H1 (cell line): ENCODE results near the gene HOXC11. TPM values are rescaled to one million over a fixed set of nuclear protein-coding genes. Genes with fewer than 3 reads are reported as not detected.
A peak's percentile ranks its signal among the peaks of the same experiment; 100 is the strongest.

Experiments
- CTCF ChIA-PET: fragments of 300-600 bp; sonication (Branson Sonifier 250); formaldehyde crosslinking; loops from one replicate; lab custom pipeline; 2021; ENCODE audit not compliant: partially characterized antibody; lab: Charles Lee
- POLR2A ChIA-PET: fragments of 300-600 bp; sonication (Branson Sonifier 250); formaldehyde crosslinking; loops from one replicate; lab custom pipeline; 2021; ENCODE audit warnings: inconsistent platforms; ENCODE audit not compliant: partially characterized antibody; lab: Charles Lee
- DNase-seq, 2 experiments: peaks; one replicate each; pipeline versions ENCODE4 v3.0.0 to v3.0.0-alpha.2; 2010 to 2022; ENCODE audit warnings: low spot score in 2 of 2, low read depth in 1 of 2, mixed read lengths in 1 of 2
- FAIRE-seq: peaks from 2 replicates; lab custom pipeline; 2011; peaks lifted over from hg19 to GRCh38; lab: Jason Lieb, UNC
- H2AFZ ChIP-seq: 2 replicates; pipeline ENCODE4 v1.8.1; 2012; ENCODE audit warnings: low read length, inconsistent platforms
- H2AK5ac ChIP-seq: 2 replicates; pipeline ENCODE4 v1.6.1; 2013; ENCODE audit warnings: low read depth, low read length
- H2BK120ac ChIP-seq: replicated peaks from 2 replicates; pipeline ENCODE3; 2013; ENCODE audit warnings: low read depth, low read length, inconsistent platforms
- H2BK12ac ChIP-seq: 2 replicates; pipeline ENCODE4 v1.6.1; 2013; ENCODE audit warnings: low read depth, low read length
- H2BK15ac ChIP-seq: 2 replicates; pipeline ENCODE4 v1.6.1; 2013; ENCODE audit warnings: low read length
- H2BK20ac ChIP-seq: 2 replicates; pipeline ENCODE4 v1.6.1; 2013; ENCODE audit warnings: low read length
- H2BK5ac ChIP-seq: 2 replicates; pipeline ENCODE4 v1.6.1; 2013; ENCODE audit warnings: low read depth, low read length
- H3K14ac ChIP-seq: 2 replicates; pipeline ENCODE4 v1.6.1; 2013; ENCODE audit warnings: inconsistent platforms; ENCODE audit not compliant: insufficient read length
- H3K18ac ChIP-seq: 2 replicates; pipeline ENCODE4 v1.6.1; 2013; ENCODE audit warnings: low read length; ENCODE audit errors: extremely low read depth
- H3K23ac ChIP-seq: 2 replicates; pipeline ENCODE4 v1.6.1; 2013; ENCODE audit warnings: inconsistent platforms; ENCODE audit not compliant: insufficient read length
- H3K23me2 ChIP-seq: 2 replicates; pipeline ENCODE4 v1.6.1; 2013; ENCODE audit warnings: low read depth, low read length
- H3K27ac ChIP-seq: 2 replicates; pipeline ENCODE4 v1.6.1; 2011; ENCODE audit warnings: low read depth, low read length, inconsistent platforms
- H3K27me3 ChIP-seq, 4 experiments: replicated peaks in 1 of 4; 1 replicate in 1 of 4; 2 replicates in 3 of 4; pipeline versions ENCODE4 v1.6.1 to v1.8.1; 2011 to 2013; ENCODE audit warnings: low read length in 3 of 4, mild to moderate bottlenecking in 3 of 4, inconsistent platforms in 2 of 4, mixed read lengths in 2 of 4, moderate library complexity in 1 of 4; ENCODE audit not compliant: control insufficient read depth in 3 of 4, insufficient read depth in 3 of 4; ENCODE audit errors: extremely low read depth in 1 of 4
- H3K36me3 ChIP-seq, 4 experiments: 2 replicates each; pipeline versions ENCODE4 v1.6.1 to v1.8.1; 2011 to 2013; ENCODE audit warnings: mild to moderate bottlenecking in 4 of 4, low read length in 3 of 4, moderate library complexity in 2 of 4, control low read depth in 1 of 4, inconsistent platforms in 1 of 4; ENCODE audit not compliant: insufficient read depth in 4 of 4, control insufficient read depth in 2 of 4
- H3K4ac ChIP-seq: replicated peaks from 2 replicates; pipeline ENCODE3; 2013; ENCODE audit warnings: low read length, low read depth, mixed read lengths, inconsistent platforms; ENCODE audit not compliant: insufficient read length
- H3K4me1 ChIP-seq, 4 experiments: replicated peaks in 1 of 4; 1 replicate in 1 of 4; 2 replicates in 3 of 4; pipeline versions ENCODE4 v1.6.1 to v1.8.1; 2011 to 2013; ENCODE audit warnings: low read length in 3 of 4, inconsistent platforms in 2 of 4, mixed read lengths in 1 of 4; ENCODE audit not compliant: insufficient read depth in 4 of 4, control insufficient read depth in 3 of 4
- H3K4me2 ChIP-seq, 2 experiments: 2 replicates each; pipeline versions ENCODE4 v1.6.1 to v1.8.1; 2011 to 2013; ENCODE audit warnings: low read depth in 2 of 2, low read length in 2 of 2, control low read depth in 1 of 2, inconsistent platforms in 1 of 2, mild to moderate bottlenecking in 1 of 2; ENCODE audit not compliant: insufficient read depth in 1 of 2
- H3K4me3 ChIP-seq, 4 experiments: fragments of 200-600, 300-600 bp in 1 of 4; sonication (generic), shearing (Covaris generic), sonication (Bioruptor Twin) in 1 of 4; 2 replicates each; pipeline versions ENCODE4 v1.5.1 to v1.8.1; 2011 to 2016; ENCODE audit warnings: low read length in 4 of 4, low read depth in 3 of 4, control low read depth in 2 of 4, inconsistent platforms in 2 of 4, mild to moderate bottlenecking in 2 of 4, mixed read lengths in 1 of 4, moderate library complexity in 1 of 4; ENCODE audit not compliant: insufficient read depth in 2 of 4; ENCODE audit errors: extremely low read depth in 1 of 4
- H3K56ac ChIP-seq: replicated peaks from 2 replicates; pipeline ENCODE3; 2013; ENCODE audit warnings: low read depth, mild to moderate bottlenecking, mixed read lengths, low read length, inconsistent platforms; ENCODE audit not compliant: insufficient read length
- H3K79me1 ChIP-seq: 2 replicates; pipeline ENCODE4 v1.6.1; 2013; ENCODE audit warnings: low read depth, low read length, control low read depth
- H3K79me2 ChIP-seq, 2 experiments: 2 replicates each; pipeline versions ENCODE4 v1.6.1 to v1.8.1; 2012 to 2013; ENCODE audit warnings: low read length in 2 of 2, mild to moderate bottlenecking in 2 of 2, inconsistent platforms in 1 of 2; ENCODE audit not compliant: insufficient read depth in 2 of 2, control insufficient read depth in 1 of 2
- H3K9ac ChIP-seq, 4 experiments: replicated peaks in 1 of 4; 1 replicate in 1 of 4; 2 replicates in 3 of 4; pipeline versions ENCODE4 v1.6.1 to v1.8.1; 2011 to 2013; ENCODE audit warnings: low read depth in 3 of 4, low read length in 3 of 4, control low read depth in 2 of 4, mild to moderate bottlenecking in 2 of 4, moderate library complexity in 2 of 4, inconsistent platforms in 1 of 4; ENCODE audit errors: extremely low read depth in 1 of 4
- H3K9me3 ChIP-seq, 2 experiments: 2 replicates each; pipeline versions ENCODE4 v1.6.1 to v1.8.1; 2012 to 2013; ENCODE audit warnings: mild to moderate bottlenecking in 2 of 2, moderate library complexity in 2 of 2, control low read depth in 1 of 2, inconsistent platforms in 1 of 2, low read depth in 1 of 2, low read length in 1 of 2, mixed read lengths in 1 of 2; ENCODE audit not compliant: insufficient read depth in 2 of 2
- H4K20me1 ChIP-seq, 2 experiments: replicated peaks in 1 of 2; 2 replicates each; pipeline versions ENCODE3 to v1.8.1; 2011 to 2013; ENCODE audit warnings: inconsistent platforms in 2 of 2, low read length in 2 of 2, mild to moderate bottlenecking in 1 of 2; ENCODE audit not compliant: insufficient read depth in 2 of 2, control insufficient read depth in 1 of 2
- H4K5ac ChIP-seq: 2 replicates; pipeline ENCODE4 v1.6.1; 2013; ENCODE audit warnings: low read length, low read depth, mixed read lengths, inconsistent platforms; ENCODE audit not compliant: insufficient read length
- H4K8ac ChIP-seq: 2 replicates; pipeline ENCODE4 v1.8.0; 2013; ENCODE audit warnings: mild to moderate bottlenecking, moderate library complexity, low read length, inconsistent platforms; ENCODE audit not compliant: insufficient read depth; ENCODE audit errors: extremely low read depth
- H4K91ac ChIP-seq: replicated peaks from 2 replicates; pipeline ENCODE3; 2013; ENCODE audit warnings: low read length, mixed read lengths, inconsistent platforms; ENCODE audit not compliant: insufficient read length
- CTBP2 ChIP-seq: IDR thresholded peaks from 2 replicates; pipeline ENCODE4 v1.7.0; 2011; ENCODE audit warnings: borderline replicate concordance, mild to moderate bottlenecking, moderate library complexity, mixed read lengths, low read length; ENCODE audit not compliant: insufficient read depth, insufficient read length
- NRF1 ChIP-seq: IDR thresholded peaks from 2 replicates; pipeline ENCODE4 v1.6.1; 2011; ENCODE audit warnings: mild to moderate bottlenecking, low read depth, low read length, improper control_type of control experiment
- RNF2 ChIP-seq: fragments of 200-900, 300-1000 bp; sonication (generic); IDR thresholded peaks from 2 replicates; pipeline ENCODE4 v1.7.1; 2016; ENCODE audit warnings: borderline replicate concordance, low read depth, mild to moderate bottlenecking, antibody characterized with exemption, low read length; ENCODE audit not compliant: poor library complexity, severe bottlenecking; ENCODE audit errors: missing control alignments
- SRF ChIP-seq: IDR thresholded peaks from 2 replicates; pipeline ENCODE4 v1.6.1; 2011; ENCODE audit warnings: mild to moderate bottlenecking, low read depth, low read length, moderate library complexity
- WGBS, 2 experiments: shearing (Covaris generic) in 1 of 2; methylation state at CpG; one replicate each; pipeline versions ENCODE4 v1.1.6 to v1.1.7; 2013 to 2015; ENCODE audit warnings: low lambda C conversion rate in 2 of 2, mixed read lengths in 2 of 2, inconsistent platforms in 1 of 2, low coverage in 1 of 2, missing lambda C conversion rate in 1 of 2; ENCODE audit not compliant: insufficient replicate concordance in 2 of 2, insufficient coverage in 1 of 2, insufficient read length in 1 of 2; ENCODE audit errors: extremely low coverage in 1 of 2, missing lambda C conversion rate in 1 of 2; 5-methylcytosine and 5-hydroxymethylcytosine counted together
- polyA plus RNA-seq, 7 experiments: library from polyadenylated mRNA; depleted of rRNA in 3 of 7; stranded (reverse) in 5 of 7; unstranded in 2 of 7; fragments of >200 nt in 5 of 7; fragments of 200-250 nt in 2 of 7; gene quantifications; 1 replicate in 5 of 7; 2 replicates in 1 of 7; 4 replicates in 1 of 7; pipeline versions ENCODE4 v1.2.1 to v1.2.3, GENCODE V29; 2011 to 2013; ENCODE audit warnings: missing spikeins in 2 of 7, mixed read lengths in 2 of 7
- total RNA-seq: library from RNA; stranded (reverse); fragmentation: NEBNext Ultra II Directional; extraction: Animal tissue kit (Norgen Biotek cat#: 25700); gene quantifications from 2 replicates; pipeline ENCODE4 v1.2.1, GENCODE V29; 2021

Gene HOXC11
- total and polyA plus RNA-seq, 2 of the 8 experiments (the other 6 are each of a cell fraction or from before 2014, with no cell fraction given): not detected

DNA sequence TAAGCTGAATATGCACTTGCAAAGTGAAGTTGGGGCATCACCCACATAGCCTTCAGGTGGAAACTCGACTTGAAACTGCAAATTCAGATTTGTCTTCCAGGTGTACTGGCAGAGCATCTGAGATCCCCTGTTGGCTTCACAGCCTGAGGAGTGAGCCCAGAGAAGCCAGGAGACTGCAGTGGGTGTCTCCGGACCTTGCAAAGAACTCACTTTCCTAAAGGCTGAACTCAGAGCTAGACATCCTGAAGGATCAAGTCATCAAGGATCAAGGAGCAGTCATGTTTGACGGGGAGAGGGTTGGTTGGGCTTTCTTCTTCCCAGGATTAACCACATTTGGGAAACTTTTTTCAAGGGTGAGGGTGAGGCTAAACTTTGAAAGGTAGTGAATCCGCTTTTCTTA lies 43.4 kb upstream of the HOXC11 start:
- Histone ChIP-seq H2BK120ac (no peak overlapping the region), H3K9me3 (no peaks in the 10 kb centered on the region), H4K20me1 (peaks cover 10 to 23% of the 10 kb centered on the region in 2 experiments), H3K4me2 (no peak overlapping the region), H3K79me2 (no peaks in the 10 kb centered on the region), H3K23me2 (no peaks in the 10 kb centered on the region; the same call in 1 of the 2 replicates), H3K4ac (no peak overlapping the region), H4K5ac (no peak overlapping the region), H3K4me3 (no peak overlapping the region), H3K27ac (no peak overlapping the region), H2BK5ac (no peak overlapping the region), H2BK15ac (no peak overlapping the region), H2AFZ (no peak overlapping the region), H3K56ac (no peak overlapping the region), H3K14ac (no peak overlapping the region), H2AK5ac (no peak overlapping the region), H2BK12ac (no peak overlapping the region), H3K36me3 (no peaks in the 10 kb centered on the region), H3K79me1 (no peaks in the 10 kb centered on the region), H3K18ac (no peak overlapping the region), H3K9ac (no peak overlapping the region), H3K27me3 (peaks cover 88 to 100% (median 99%) of the 10 kb centered on the region in 4 experiments), H2BK20ac (no peak overlapping the region), H3K23ac (no peak overlapping the region), H4K8ac (no peak overlapping the region), H4K91ac (no peak overlapping the region), H3K4me1 (peaks cover 0 to 8% (median 2%) of the 10 kb centered on the region in 4 experiments; a peak in 4 of 7 replicates)
- no peak for FAIRE-seq
- CTCF ChIA-PET: interaction anchor here (1.4 to 1.9 kb wide), 3 partner anchors 9 to 186 kb away, joined by 3 to 5 read pairs (median 3); partner anchors contain the start of gene HOXC13
- WGBS, 2 experiments: 36% methylated on average over 4 of the region's 4 CpGs; no CpG with 5 or more reads in 1 of the 2 experiments
- DNase-seq: no peak
- POLR2A ChIA-PET: no interaction called here
- peak; percentile 92 for TF ChIP-seq RNF2
- TF ChIP-seq CTBP2: no peak
- TF ChIP-seq SRF: no peak
- no peak for TF ChIP-seq NRF1
